ENCODE measurements around the gene SBK3. TPM values are rescaled to one million over a fixed set of nuclear protein-coding genes. Genes with fewer than 3 reads are reported as not detected.
A peak's percentile ranks its signal among the peaks of the same experiment; 100 is the strongest.

Gene SBK3
- total and polyA plus RNA-seq, 2 of the 8 experiments (the other 6 are each of a cell fraction or from before 2014, with no cell fraction given): 0.76 to 1.5 TPM

GRCh38 chr19:55491546-55492360 lies 53.6 kb downstream of the SBK3 start:
- CTCF ChIA-PET (ENCODE audit: partially characterized antibody): interaction anchor here (1.0 to 3.0 kb wide), 6 partner anchors 12 to 141 kb away, joined by 3 to 17 read pairs (median 4); no protein-coding TSS in a partner anchor

More at GRCh38 chr19:55491546-55492360, 53.6 kb downstream of the SBK3 start:
- Histone ChIP-seq H3K9ac (replicated peaks in 1 of 4; ENCODE audit: extremely low read depth in 1 of 4, low read depth in 3 of 4, low read length in 3 of 4) (no peak overlapping the region), H4K20me1 (replicated peaks in 1 of 2; ENCODE audit: control insufficient read depth in 1 of 2, insufficient read depth in 2 of 2, low read length in 2 of 2) (peaks cover 0 to 1% of the 10 kb centered on the region in 2 experiments), H3K4ac (replicated peaks; ENCODE audit: insufficient read length, low read depth, low read length) (no peak overlapping the region), H2BK15ac (ENCODE audit: low read length) (0 out of 2 replicates have a peak overlapping the region, but pooled peaks have one; percentile 18), H2BK5ac (ENCODE audit: low read depth, low read length) (no peak overlapping the region), H3K4me3 (ENCODE audit: extremely low read depth in 1 of 4, insufficient read depth in 2 of 4, low read depth in 3 of 4, low read length in 4 of 4) (no peak overlapping the region), H3K18ac (ENCODE audit: extremely low read depth, low read length) (no peak overlapping the region), H3K56ac (replicated peaks; ENCODE audit: insufficient read length, low read depth, low read length) (no peak overlapping the region), H3K23me2 (ENCODE audit: low read depth, low read length) (peaks cover 3% of the 10 kb centered on the region), H3K36me3 (ENCODE audit: control insufficient read depth in 2 of 4, insufficient read depth in 4 of 4, low read length in 3 of 4) (no peaks in the 10 kb centered on the region), H4K91ac (replicated peaks; ENCODE audit: insufficient read length, low read length) (no peak overlapping the region), H3K27me3 (replicated peaks in 1 of 4; ENCODE audit: control insufficient read depth in 3 of 4, extremely low read depth in 1 of 4, insufficient read depth in 3 of 4, low read length in 3 of 4) (no peaks in the 10 kb centered on the region; a peak in 2 of 7 replicates), H2AFZ (ENCODE audit: low read length) (no peak overlapping the region), H4K8ac (ENCODE audit: extremely low read depth, insufficient read depth, low read length) (no peak overlapping the region; the same call in 1 of the 2 replicates), H4K5ac (ENCODE audit: insufficient read length, low read depth, low read length) (no peak overlapping the region), H2AK5ac (ENCODE audit: low read depth, low read length) (no peak overlapping the region), H3K79me1 (ENCODE audit: low read depth, low read length) (no peaks in the 10 kb centered on the region), H3K9me3 (ENCODE audit: insufficient read depth in 2 of 2, low read depth in 1 of 2, low read length in 1 of 2) (no peaks in the 10 kb centered on the region), H2BK20ac (ENCODE audit: low read length) (no peak overlapping the region), H3K79me2 (ENCODE audit: control insufficient read depth in 1 of 2, insufficient read depth in 2 of 2, low read length in 2 of 2) (no peaks in the 10 kb centered on the region), H3K27ac (ENCODE audit: low read depth, low read length) (no peak overlapping the region), H2BK12ac (ENCODE audit: low read depth, low read length) (0 out of 2 replicates have a peak overlapping the region, but pooled peaks have one; percentile 75), H3K4me2 (ENCODE audit: insufficient read depth in 1 of 2, low read depth in 2 of 2, low read length in 2 of 2) (no peak overlapping the region), H3K14ac (ENCODE audit: insufficient read length) (no peak overlapping the region), H3K4me1 (replicated peaks in 1 of 4; ENCODE audit: control insufficient read depth in 3 of 4, insufficient read depth in 4 of 4, low read length in 3 of 4) (peaks cover 0 to 35% (median 24%) of the 10 kb centered on the region in 4 experiments; a peak in 6 of 7 replicates), H2BK120ac (replicated peaks; ENCODE audit: low read depth, low read length) (no peak overlapping the region), H3K23ac (ENCODE audit: insufficient read length) (no peak overlapping the region)
- TF ChIP-seq KDM5A (IDR thresholded peaks at IDR 0.05; ENCODE audit: low read length) (no peak), YY1 (IDR thresholded peaks at IDR 0.05; ENCODE audit: low read depth, low read length) (no peak), ASH2L (IDR thresholded peaks at IDR 0.05; ENCODE audit: low read length) (no peak), EZH2 (IDR thresholded peaks at IDR 0.05; ENCODE audit: low read depth, low read length, severe bottlenecking) (no peak), E2F6 (IDR thresholded peaks at IDR 0.05) (no peak), SIN3A (conservative IDR thresholded peaks at IDR 0.05 in 1 of 2, IDR thresholded peaks at IDR 0.05 in 1 of 2; ENCODE audit: low read depth in 1 of 2, low read length in 2 of 2) (no peak), POLR2AphosphoS5 (IDR thresholded peaks at IDR 0.05; ENCODE audit: low read depth, low read length) (no peak)
- POLR2A ChIA-PET (ENCODE audit: partially characterized antibody): interaction anchor here (3.9 to 7.5 kb wide), 2 partner anchors 8 to 16 kb away, joined by 27 to 57 read pairs; partner anchors contain the start of genes NAT14 and ZNF628
- DNase-seq (ENCODE audit: low read depth in 1 of 2, low spot score in 2 of 2) (no peak), FAIRE-seq (no peak)
- WGBS, 2 experiments (ENCODE audit: extremely low coverage in 1 of 2, insufficient coverage in 1 of 2, insufficient read length in 1 of 2, insufficient replicate concordance in 2 of 2, low coverage in 1 of 2, low lambda C conversion rate in 2 of 2, missing lambda C conversion rate in 1 of 2): 83% methylated on average over 18 of the region's 24 CpGs; no CpG with 5 or more reads in 1 of the 2 experiments
